HG02870 (cell line): ENCODE measurements around the gene AAK1.
A peak's percentile ranks its signal among the peaks of the same experiment; 100 is the strongest.
"Not testable (repeated sequence)": the region's sequence is repeated elsewhere in the genome, so short reads cannot be mapped to it uniquely, and the experiment has no call there.

ENCODE experiments used
- ATAC-seq: cut with Tn5 transposase; IDR thresholded peaks from one replicate; pipeline ENCODE4 v1.9.1; 2021; ENCODE audit warnings: mild to moderate bottlenecking, moderate library complexity; ENCODE audit not compliant: unreplicated experiment

The AAK1 gene

DNA sequence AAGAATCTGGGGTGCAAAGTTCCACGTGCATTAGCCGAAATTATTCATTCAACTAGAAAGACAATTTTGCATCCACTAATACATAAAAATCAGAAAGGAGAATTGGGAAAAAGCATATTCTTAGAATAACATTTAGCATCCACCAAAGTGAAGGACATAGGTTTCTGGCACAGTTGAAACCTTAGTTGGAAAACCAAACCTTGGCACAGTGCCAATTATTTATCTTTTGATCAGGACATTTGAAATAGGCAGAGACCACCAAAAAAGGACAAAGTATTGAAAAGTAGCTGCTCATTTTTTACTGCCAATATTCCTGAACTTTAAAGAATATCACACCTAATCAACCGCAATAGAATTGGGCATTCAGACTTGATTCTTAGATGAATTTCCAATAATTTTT lies 180.8 kb downstream of the AAK1 start:
- no peak for ATAC-seq

DNA sequence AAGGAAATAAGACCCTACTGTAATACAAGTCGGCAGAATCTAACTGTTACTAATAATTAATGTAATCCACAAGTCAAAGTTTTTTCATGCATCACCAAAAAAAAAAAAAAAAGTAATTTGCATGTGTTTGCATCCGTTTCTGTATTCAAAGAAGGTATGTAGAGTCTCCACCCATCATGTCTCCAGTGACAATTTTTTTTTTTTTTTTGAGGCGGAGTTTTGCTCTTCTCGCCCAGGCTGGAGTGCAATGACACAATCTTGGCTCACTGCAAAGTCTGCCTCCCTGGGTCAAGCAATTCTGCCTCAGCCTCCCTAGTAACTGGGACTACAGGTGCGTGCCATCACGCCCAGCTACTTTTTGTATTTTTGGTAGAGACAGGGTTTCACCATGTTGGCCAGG lies 182.1 kb downstream of the AAK1 start:
- ATAC-seq, result no peak

DNA sequence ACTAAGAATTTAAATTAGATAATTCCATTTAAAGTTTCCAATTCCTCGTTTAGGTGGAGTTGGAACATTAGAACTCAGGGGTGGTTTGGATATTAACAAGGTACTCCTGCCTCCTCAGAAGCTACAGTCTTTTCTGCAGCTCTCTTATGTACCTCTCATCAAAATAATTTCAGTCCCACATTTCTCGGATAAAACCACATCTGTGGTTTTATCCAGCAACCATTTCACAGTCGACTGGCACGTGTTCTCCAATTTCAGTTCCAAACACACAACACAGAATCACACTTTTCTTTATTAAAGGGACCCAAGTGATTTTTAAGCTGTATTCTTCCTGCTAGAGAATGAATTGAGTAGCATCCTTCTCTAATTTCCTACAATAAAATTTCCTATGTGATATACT lies 183.6 kb downstream of the AAK1 start:
- no peak for ATAC-seq

DNA sequence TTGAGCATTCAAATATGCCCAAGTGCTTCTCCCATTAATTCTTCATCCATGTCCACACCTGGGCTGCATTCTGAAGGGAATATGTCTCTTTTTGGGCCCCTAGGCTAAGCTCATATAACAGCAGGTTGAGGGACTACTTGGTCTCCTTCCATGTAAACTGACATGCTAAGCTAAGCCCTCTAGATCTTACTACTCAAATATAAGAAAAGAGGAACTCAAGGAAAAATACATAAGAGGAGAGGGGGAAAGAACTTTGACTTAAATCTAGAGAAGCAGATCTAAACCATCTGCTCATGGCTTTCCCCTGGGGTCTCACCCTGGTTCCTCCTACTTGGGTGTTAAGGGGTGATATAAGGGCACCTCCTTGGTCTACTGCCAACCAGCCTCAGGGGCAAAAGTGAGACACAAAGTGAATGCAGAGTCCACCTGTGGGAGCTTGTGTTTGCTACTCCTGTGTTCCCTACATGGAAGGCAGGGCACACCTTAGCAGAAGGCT lies 186.5 kb downstream of the AAK1 start:
- no peak for ATAC-seq

DNA sequence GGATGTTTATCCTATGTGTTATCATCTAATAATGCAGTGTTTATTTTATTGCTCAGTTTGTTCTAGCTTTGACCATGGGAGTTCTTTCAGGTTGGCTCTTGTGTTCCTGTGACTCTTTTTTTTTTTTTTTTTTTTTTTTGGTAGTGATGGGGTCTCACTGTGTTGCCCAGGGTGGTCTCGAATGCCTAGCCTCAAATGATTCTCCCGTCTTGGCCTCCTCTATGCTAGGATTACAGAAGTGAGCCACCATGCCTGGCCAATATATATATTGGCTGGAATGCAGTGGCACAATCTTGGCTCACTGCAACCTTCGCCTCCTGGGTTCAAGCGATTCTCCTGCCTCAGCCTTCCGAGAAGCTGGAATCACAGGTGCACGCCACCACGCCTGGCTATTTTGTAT lies 187.4 kb downstream of the AAK1 start:
- no peak for ATAC-seq

DNA sequence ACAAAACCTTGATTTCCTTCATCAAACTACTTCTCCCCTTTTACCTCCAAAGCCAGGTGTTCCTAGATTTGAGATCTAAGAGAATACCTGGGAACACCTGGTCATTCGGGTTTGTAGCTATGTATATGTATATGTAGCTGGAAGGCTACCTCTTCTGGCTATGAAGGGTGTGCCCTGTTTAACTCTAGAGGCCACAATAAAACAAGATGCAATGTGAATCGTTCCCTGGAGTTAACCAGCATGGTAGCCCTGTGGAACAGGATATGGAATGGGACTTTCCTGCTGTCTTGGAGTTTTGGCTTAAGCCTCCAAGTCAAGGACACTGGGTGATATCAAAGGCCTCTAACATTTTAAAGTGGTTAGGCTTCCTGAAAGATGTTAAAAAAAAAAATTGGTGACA lies 188.6 kb downstream of the AAK1 start:
- ATAC-seq, result no peak

DNA sequence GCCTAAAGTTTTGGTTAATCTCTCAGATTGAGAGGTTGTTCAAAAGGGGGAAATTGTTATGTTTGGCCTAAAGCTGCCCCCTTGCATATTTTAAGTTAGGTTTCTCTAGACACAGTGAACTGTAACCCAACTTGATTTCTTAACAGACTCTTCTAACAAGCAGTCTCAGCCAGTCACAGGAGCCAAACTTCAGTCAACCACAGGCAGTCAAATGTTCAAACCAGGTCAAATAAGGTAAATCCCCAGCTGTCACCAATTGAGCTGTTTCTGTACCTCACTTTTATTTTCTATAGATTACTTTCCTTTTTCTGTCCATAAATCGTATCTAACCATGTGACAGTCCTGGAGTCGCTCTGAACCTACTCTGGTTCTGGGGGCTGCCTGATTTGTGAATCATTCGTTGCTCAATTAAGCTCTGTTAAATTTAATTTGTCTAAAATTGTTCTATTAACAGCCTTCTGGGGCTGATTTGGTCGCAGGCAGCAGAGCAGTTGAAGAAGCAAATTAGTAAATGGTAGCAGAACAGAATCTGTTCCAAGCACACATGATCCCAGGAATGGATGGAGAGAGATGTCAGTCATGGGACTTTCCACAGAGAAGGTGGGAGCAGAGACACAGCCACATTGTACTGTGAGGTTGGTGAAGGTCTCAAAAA lies 189.9 kb downstream of the AAK1 start:
- peak; percentile 95 for ATAC-seq

DNA sequence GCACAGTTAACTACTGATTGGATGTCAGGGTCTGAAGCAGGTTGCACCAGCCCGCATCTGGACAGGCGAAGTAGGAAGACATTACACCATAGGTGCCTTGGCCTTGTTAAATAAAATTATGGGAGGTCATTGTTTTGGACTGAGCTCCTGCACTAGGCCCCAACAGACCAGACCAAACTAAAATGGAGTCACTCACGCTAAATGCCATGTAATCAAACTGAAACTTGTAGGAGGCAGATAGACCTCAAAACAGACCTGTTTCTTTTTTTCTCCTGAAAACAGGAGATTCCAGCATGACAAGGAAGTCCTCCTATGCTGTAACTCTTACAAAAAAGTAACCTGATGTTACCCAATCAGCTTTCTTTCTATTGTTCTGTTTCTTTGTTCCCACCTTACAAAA lies 190.9 kb downstream of the AAK1 start:
- ATAC-seq, result no peak

DNA sequence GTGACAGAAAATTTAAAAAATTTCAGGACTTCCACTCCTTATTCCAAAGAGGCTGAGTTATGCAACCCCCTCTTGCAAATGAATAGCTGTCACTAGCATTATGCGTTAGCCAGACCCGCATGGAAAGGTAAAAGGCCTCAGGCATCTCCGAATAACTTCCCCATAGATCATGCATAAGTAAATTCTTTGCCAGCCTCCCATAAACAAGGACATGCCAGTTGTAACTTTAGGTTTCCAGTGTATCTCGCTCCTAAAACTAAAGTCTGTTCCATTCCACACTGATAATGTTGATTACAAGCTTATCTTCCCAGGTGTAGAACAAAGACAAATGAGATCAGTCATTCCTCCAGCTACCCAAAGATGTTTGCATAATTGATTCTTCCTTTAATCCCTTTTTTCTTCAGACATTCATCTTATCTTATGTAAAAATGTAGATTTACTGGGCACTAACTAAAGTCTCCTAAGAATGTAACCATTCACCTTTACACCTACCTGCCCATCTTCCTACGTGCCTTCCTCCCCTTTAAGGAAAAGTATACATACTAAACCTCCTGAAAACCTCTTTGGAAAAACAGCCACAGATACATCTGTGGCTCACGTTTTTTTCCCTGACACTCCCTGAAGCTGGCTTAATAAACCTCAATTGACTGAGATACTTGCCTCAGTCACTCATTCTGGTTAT lies 192.7 kb downstream of the AAK1 start:
- ATAC-seq, result no peak

DNA sequence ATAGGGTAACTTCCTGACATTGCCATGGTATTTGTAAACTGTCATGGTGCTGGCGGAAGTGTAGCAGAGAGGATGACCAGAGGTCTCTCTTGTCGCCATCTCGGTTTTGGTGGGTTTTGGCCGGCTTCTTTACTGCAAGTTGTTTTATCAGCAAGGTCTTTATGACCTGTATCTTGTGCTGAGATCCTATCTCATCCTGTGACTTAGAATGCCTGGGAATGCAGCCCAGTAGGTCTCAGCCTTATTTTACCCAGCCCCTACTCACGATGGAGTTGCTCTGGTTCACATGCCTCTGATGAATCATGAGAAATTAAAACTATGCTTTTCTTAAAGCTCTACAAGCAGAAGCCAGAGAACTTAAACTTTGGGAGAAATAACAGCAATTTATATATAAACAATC lies 193.6 kb downstream of the AAK1 start:
- no peak for ATAC-seq

DNA sequence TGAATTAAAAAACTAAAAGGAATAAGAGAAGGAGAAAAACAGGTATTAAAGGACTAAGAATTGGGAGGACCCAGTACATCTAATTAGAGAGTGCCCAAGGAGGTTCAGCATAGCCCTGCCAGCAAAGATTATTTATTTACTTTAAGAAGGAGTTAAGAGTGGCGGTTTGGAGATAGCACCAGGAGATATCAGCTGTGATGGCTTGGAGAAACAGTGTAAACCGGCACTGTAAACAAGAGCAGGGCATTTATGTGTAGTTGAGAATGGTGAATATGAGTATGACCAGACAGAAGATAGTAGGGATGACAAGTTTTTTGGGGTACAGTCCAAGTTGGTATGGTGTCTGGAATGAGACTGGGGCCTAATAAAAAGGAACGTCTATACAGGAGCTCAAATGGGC lies 199.9 kb downstream of the AAK1 start:
- not testable (repeated sequence) for ATAC-seq

DNA sequence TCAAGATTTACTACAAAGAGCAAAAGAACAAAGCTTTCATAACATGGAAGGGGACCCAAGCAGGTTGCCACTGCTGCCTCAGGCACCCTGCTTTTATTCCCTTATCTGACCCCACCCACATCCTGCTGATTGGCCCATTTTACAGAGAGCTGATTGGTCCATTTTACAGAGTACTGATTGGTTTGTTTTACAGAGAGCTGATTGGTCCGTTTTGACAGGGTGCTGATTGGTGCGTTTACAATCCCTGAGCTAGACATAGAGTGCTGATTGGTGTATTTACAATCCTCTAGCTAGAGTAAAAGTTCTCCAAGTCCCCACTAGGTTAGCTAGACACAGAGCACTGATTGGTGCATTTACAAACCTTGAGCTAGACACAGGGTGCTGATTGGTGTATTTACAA lies 204.0 kb downstream of the AAK1 start:
- ATAC-seq, result not testable (repeated sequence)

DNA sequence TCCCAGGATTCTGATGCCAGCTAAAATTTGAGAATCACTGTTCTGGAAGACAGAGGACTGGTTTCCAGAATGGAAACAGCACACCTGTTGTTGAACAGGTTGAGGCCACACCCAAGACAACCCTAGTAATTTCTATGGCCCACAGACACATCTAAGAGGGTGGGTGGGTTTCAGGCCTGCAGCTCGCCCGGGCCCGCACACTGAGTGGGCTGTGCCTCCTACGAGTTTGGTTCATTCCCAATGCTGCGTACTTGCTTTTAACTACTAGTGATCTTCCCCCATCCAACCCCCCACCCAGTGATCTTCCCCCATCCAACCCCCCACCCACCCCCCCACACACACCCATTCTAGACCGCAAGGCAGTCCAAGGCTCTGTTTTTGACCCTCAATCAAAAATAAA lies 205.0 kb downstream of the AAK1 start:
- no peak for ATAC-seq

DNA sequence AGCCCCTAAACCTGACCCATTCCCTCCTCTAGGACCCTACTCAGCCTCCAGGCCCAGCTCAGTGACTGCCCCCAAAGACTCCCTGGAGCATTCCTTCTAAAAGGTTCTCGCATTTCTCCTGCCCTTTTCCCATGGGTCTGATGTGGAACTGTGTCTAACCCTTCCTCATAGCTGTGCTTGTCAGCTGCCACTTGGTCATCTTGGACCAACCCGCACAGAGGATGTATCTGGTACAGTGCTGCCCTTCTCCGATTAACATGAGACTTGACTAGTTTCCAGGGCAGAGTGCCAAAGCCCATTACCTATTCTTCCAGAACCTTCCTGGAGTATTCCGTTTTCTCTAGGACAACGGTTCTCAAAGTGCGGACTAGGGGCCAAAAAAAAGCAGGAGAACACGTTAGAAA lies 205.8 kb downstream of the AAK1 start:
- no peak for ATAC-seq

DNA sequence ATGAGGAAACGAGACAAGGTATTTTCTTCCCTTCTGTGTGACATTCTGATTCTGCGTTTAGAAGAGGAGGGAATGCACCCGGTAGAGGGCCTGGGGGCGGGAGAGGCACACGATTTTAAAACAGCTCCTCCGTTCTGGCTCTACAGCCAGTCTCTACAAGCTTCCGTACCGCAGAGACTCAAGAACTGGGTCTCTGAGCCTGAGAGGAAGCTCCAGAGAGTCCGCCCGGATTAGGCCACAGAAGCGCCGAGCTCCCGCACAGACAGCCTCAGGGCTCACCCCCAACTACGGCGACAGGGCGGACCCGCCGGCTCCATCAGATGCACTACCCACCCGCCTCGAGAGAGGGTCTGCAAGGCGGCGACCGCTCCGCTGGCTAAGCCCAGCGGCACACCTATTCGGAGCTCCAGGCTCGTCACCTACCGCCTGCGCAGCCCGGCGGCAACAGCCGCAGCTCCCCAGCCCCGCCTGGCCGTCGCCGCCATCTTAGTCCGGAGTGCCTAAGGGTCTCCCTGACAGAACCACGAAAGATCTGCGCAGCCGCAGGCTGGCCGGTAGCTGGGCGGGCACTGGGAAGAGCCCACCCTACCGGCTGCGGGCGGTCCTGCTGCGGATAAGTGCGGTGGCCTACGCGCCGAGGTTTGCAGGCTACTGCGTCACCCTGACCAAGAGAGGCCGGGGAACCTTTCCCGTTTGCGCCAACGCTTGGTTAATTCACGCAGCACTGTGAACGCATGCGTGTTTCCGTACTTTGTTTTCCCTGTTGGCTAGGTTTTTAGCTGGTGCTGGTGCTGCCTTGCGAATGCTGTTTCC lies 206.4 kb downstream of the AAK1 start, which contains the start of gene NFU1:
NFU1 (minus strand) TSS at position 498 of the 813 bp plus-strand sequence; CDS start at position 485, 13 bp downstream.
- ATAC-seq, result peak; percentile 93

DNA sequence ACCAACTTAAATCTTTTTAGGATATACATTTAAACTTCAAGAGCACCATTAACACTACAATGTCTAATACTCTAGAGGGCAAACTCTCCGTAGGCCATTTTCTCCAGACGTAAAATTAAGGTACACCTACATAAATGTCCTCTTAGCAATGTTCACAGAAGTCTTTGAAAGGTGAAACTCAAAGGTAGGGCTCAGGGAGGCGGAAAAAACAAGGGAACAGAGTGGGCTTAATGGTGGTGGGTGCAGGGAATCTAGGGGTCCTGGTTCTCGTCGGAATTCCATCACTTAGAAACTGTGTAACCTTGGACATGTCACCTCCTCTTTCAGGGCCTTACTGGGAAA lies 207.0 kb downstream of the AAK1 start:
- ATAC-seq, result no peak

DNA sequence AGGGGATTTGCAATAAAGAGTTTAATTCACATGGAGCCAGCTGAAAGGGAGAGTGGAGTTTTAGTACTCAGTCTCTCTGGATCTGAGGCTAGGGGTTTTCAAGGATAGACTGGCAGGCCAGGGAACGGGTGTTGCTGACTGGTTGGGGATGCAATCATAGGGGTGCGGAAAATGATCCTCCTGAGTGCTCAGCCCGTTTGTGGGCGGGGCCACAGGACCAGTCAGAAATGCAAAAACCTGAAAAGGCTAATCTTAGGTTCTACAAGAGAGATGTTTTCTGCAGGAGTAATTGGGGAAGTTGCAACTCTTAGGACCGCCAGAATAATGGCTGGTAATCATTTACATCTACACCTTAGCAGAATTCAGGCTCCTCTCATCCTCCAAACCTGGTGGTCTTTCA lies 208.8 kb downstream of the AAK1 start:
- no peak for ATAC-seq

DNA sequence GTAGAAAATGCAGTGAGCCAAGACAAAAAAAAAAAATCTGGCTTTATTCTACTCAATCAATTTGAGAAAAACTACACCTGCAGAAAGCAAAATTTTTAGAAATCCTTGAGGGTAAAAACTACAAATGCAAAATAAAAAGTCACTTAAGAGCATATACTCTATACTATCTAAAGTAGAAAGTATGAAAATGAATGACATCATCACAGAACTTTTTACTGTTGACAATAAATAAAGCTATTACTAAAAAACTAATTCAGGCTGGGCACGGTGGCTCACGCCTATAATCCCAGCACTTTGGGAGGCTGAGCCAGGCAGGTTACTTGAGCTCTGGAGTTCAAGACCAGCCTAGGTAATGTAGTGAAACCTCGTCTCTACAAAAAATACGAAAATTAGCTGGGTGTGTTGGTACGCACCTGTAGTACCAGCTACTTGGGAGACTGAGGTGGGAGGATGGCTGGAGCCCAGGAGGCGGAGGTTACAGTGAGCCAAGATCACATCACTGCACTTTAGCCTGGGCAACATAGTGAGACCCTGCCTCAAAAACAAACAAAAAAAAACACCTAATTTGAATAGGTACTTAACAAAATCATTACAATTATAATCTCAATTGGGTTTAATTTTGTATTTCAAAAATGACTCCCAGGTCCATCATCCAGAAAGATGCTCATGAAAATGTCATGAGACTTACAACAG lies 213.9 kb downstream of the AAK1 start:
- no peak for ATAC-seq

DNA sequence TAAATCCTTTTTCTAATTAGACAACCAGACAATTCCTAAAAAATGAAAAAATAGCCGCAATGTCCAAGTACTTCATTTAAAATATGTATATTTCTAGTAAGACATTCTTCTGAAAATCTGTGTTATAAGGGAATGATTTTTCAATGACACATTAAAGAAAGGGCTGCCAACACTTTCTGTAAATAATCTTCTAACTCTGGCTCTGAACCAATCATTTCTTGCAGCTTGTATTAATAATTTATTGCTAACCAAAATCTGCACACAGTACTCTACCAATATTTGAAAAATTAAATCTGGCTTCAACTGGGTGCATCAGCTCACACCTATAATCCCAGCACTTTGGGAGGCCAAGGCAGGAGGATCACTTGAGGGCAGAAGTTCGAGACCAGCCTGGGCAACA lies 214.6 kb downstream of the AAK1 start:
- no peak for ATAC-seq

DNA sequence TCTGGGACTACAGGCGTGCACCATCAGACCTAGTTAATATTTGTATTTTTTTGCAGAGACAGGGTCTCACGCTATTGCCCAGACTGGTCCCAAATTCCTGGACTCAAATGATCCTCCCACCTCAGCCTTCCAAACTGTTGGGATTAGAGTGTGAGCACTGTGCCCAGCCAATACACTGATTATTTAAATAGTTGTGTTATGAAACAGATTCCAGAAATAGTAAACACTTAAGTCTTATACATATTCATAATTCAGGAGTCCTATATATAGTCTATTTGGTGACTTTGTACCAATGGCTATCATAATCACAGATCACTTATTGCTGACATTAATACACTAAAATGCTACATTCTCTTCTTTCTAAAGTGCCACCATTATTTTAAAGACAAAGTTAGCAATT lies 219.1 kb downstream of the AAK1 start:
- no peak for ATAC-seq

DNA sequence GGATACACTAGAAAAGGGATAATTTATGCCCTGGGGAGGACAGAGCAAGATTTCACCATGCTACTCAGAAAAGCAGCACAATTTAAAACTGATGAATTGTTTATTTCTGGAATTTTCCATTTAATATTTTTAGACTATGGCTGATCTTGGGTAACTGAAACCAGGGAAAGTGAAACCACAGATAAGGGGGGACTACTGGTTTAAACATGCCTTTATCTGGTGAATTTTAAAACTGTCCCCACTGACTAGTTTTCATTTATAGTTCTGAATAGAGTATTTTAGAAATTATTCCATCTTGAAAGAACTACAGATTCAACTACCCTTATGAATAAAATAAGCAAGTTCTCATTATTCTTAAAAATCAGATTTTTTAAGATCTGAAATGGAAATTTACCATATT lies 221.3 kb downstream of the AAK1 start:
- no peak for ATAC-seq
